Activated CD4-positive, CD25-positive, alpha-beta regulatory T cell treated with anti-CD3 and anti-CD28 coated beads, Interleukin-2, amount 50 U/mL, for 16 hours (primary cell): ENCODE data around the gene WSCD1.

Source experiments
- DNase-seq: peaks from one replicate; pipeline ENCODE4 v3.0.0-alpha.2; 2020; ENCODE audit warnings: low read depth, low spot score

WSCD1 gene

DNA sequence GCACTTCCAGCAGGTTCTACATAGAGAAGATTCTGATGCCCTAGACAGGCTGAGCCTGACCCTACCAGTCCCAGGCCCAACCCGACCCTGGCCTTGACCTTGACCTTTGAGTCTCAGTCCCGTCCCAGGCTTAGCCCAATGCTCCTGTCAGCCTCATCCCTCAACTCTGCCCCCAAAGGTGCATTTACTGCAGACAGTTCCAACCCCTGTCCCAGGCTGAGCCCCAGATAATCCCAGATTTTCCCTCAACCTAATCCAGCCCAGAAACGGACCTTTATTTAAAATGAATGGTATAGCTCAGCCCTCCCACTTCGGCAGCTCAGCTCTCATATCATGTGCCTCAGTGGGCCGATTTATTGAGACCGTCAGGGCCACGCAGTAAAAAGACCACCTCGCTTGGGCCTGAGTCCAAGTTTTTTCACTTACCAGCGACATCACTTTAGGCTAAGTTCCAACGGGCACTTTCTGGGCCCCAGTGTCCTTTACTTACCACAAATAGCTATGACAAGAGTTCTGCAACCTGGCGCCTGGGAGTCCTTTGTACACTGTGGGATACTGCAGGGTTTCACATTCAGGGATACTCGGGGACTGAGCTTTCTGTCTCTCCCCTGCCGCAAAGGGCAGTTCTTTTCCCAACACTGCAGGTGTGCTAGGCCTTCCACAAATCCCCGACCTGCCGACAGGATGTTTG, 89.5 kb downstream of the WSCD1 start:
- DNase-seq = no peak

DNA sequence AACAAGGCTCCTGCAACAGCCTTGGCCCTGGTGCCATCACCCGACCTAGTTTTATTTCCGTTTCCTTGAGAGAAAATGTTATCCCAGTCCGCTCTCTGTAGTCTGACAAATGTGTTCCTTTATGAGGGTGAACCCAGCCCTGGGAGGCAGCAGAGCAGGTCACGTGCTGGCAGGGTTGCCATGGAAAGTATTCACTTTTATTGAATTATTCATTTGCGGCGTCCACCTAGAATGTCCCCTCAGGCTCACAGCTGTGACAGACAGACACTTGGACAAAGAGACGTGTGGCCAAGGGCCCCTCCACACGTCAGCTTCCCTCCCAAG, 90.0 kb downstream of the WSCD1 start:
- no peak for DNase-seq

DNA sequence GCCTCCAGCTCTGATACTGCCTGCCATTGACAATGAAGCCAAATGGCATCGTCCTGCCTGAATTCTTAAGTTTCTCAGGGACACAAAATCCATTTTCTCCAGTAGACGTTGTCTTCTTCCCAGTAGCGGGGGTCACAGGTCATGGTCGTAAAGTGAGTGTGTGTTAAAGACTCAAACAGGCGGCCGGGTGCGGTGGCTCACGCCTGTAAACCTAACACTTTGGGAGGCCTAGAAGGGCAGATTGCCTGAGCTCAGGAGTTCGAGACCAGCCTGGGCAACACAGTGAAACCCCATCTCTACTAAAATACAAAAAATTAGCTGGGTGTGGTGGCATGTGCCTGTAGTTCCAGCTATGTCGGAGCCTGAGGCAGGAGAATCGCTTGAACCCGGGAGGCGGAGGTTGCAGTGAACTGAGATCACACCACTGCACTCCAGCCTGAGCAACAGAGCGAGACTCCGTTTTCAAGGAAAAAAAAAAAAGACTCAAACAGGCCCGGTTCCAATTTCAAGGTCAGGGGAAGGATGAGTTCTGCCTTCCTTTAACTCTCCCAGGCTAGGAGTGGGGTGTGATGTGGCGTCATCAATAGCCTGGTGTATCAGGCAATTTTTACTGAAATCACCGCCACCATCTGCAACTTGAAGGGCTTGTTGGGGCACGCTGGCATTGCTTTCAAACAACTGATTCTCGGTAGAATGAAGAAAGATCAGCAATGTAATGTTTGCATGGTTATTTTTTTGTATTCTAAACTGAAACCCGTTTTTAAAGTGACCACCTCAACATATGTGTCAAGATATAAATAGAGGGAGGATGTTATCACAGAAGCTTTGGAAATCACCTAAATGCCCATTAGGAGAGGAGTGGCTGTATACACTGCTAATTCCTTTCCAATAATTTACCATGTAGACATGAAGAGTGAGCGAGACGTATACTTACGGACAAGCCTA, 91.0 kb downstream of the WSCD1 start:
- no peak for DNase-seq

DNA sequence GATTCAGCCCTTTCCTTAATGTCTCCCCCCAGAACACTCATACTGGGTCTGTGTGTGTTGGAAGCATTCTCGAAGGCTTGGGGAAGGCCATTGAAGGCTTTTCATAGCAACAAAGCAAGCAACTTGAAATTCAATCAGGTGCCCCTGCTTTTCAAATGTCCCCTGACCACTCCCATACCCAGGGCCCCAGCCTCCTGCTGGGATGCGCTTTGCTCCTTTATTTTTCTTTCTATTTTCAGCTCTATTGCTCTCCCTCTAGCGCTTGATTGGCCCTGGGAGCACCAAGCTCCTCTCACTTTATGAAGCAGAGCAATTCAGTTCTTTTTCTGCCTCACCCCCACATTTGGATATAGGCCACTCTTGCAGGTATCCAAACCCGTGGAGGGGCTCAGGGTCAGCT, 92.0 kb downstream of the WSCD1 start:
- no peak for DNase-seq

DNA sequence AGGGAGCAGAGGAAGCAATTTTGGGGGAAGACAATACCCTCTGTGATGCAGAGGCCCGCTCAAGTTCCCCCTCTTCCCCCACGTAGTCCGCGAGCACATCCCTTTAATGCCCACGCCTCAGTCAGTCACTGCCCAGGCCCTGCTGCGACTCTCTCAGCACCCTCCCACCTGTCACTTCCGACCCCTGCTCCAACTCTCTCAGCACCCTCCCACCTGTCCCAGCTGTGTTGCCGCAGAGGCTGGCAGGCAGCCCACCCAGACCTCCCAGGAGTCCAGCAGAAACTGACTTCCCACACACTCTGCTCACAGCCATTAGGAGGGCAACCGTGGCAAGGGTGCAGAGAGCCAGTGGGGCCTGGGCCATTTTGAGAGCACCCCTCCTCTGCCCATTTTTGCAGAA, 92.7 kb downstream of the WSCD1 start:
- DNase-seq = no peak

DNA sequence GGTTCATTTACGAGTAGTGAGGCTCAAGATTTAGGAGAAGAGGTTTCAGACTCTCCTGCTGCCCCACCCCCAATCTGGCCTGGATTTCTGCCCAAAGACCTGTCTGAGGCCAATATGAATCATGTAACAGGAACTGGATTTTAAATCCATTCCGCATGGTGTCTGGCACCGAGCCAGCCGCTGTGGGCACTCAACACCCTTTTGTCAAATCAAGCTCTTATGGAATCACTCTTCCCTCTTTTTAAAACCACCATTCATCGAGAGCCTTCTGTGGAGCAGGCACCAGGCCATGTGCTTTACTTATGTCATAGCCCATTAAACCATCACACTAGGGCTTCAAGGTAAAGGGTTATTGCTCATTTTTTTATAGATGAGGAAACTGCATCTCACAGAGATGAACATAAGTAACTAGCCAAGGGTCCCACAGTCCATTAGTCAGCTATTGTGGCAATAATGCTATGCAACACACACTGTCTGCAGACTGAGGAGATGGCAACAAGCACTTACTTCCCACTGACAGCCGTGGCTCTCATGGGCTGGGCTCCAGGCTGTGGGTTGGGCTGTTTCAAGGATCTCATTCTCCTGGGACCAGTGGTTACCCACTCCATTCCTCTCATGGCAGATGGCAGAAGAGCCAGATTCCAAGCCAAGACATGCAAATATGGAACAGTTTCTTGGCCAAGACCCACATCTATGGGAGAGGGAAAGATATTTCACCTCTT, 93.6 kb downstream of the WSCD1 start:
- DNase-seq = no peak

DNA sequence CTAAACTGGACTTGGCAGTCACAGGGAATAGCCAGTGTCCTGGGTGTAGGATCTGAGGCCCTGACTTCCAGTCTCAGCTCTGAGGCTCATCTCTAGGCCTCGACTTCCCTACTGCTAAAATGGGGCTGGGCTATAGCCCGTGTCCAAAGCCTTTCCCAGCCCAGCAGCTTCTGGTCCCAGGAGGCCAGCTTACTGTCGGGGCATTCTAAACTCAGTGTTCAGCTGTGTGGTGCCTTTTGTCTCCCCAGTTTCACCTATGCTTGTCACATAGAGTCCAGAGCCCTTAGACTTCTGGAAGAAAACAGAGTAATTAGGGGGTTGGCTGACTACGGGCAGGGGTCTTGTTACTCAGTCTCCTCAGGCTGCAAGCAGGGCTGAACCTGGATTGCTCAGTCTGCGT, 94.8 kb downstream of the WSCD1 start:
- DNase-seq = no peak

DNA sequence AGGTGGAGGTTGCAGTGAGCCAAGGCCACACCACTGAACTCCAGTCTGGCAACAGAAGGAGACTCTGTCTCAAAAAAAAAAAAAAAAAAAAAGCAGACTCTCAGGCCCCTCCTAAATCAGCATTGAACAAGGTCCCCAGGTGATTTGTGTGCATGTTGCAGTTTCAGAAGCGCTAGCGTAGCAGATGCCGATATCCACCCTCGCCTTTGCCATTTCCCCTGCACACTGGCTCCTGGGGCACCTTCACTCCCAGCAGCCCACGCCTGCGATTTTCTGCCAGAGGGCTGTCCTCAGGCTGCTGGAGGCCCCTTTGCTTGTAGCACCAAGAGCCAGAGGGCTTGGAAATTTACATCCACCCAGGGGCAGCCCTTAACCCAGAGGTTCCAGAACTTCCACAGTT, 95.6 kb downstream of the WSCD1 start:
- no peak for DNase-seq

DNA sequence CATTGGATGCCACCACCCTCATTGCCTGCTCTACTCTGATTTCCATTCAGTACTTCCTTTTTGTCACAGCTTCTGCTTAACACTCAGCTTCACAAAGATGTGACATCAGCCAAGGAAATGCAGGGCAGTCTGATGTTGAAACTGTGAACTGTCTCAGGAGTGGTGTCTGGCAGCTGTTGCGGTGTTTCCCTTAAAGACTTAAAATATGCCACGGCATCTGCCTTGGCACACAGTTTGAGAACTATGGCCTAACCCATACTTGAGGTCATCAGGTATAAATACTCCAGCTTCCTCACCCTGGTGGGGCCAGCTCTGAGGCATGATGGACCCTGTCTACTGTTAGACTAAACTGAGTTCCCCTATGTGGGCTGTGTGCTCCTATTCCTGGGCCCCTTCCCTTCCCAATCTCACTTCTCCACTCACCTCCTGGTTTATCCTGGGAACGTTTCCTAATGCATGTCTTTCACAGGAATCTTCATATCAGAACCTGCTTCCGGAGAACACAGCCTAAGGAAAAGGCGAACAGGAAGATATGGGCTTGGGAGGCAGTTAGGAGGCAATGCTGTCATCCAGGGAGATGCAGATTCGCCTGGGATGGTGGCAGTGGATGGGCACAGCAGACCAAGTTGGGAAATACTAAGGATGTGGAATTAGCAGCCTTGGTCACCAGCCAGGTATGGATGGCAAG, 96.5 kb downstream of the WSCD1 start:
- no peak for DNase-seq

DNA sequence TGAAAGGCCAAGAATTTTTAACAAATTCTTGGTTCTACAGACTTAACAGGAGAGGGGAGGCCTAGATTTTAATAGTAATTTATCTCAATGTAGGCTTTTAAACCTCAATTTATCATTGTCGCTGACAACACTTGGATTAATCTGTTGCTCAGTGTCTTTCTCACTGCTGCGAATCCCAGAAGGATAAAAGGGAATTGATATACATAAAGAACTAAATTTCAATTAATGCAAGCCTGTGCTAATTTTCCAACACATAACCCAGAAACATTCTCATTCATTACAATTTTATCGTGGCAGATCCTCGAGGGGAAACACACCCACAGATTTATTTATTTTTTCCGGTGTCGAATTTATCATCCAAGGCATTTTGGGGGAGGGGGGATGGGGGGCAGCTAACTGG, 98.1 kb downstream of the WSCD1 start:
- no peak for DNase-seq

DNA sequence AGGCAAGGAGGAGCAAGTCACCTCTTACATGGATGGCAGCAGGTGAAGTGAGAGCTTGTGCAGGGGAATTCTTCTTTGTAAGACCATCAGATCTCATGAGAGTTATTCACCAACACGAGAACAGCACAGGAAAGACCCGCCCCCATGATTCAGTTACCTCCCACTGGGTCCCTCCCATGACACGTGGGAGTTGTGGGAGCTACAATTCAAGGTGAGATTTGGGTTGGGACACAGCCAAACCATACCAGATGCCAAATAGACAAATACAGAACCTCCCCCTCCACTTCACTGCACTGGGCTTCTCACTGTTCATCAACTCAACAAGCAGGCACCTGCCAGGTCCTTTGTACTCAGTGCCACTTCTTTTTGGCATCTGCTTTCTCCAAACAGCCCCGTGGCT, 100.2 kb downstream of the WSCD1 start:
- no peak for DNase-seq

DNA sequence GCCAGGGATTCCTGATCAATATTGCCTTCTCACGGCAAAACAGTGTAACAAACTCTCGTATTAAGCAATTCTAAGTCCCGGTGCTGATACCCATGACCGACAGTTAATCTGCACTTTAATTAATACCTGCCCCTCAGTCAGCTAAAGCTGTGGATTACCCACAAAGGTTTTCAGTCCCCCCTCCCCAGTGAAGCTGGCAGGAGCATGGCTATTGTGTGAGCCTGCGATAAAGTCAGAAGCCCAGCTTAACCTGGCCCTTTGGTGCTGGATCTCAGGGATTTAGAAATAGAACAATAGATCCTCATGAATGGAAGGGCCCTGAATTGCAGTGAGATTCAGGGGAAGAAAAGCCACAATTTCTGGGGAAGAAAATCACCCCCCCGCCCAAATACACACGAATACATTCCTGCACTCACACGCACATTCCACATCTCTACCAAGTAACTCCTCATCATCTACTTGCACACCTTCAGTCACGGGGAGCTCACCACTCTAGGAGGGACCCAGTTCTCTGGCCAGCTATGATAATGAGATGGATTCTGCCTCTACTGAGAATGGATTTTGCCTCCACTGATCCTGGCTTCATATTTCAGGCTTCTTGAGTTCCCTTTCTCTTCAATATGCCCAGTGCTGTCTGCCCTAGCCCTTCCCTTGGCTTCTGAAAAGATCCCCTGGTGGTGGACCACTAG, 102.6 kb downstream of the WSCD1 start:
- DNase-seq = no peak

DNA sequence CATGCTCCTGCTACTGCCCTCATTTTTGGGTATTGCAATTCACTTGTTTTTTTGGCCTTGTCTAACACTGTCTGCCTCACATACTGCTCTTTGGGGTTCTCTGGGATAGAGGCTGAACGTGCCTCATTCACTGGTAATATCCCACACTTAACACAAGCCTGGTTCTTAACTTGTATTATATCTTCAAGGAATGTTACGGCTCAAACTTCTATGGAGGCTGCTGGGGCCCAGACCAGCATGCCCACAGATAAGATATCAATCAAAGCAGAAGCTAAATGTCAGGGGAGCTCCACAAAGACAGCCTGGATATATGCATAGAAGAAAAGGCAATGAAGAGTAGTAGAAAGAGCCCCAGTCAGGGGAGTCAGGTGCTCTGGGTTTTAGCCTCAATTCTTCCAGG, 103.5 kb downstream of the WSCD1 start:
- no peak for DNase-seq
